PC-3 (cell line): ENCODE data around the gene CEP170B. TPM values are rescaled to one million over a fixed set of nuclear protein-coding genes. Genes with fewer than 3 reads are reported as not detected.

Experiments
- ATAC-seq: fragments of 200-7000 bp; cut with Tn5 transposase; 2 replicates; pipeline ENCODE4 v1.9.1; 2020; ENCODE audit warnings: mild to moderate bottlenecking, moderate library complexity
- BruUV-seq: library from RNA; stranded (reverse); fragments of 400-500 nt; replicated peaks from 2 replicates; lab custom pipeline; 2021; lab: Mats Ljungman, UMichigan
- CTCF ChIA-PET: fragments of 300-600 bp; sonication (Branson Sonifier 250); formaldehyde crosslinking; loops from one replicate; lab custom pipeline; 2022; ENCODE audit warnings: antibody characterized with exemption; lab: Charles Lee
- POLR2A ChIA-PET: fragments of 300-600 bp; sonication (Branson Sonifier 250); formaldehyde crosslinking; loops from one replicate; lab custom pipeline; 2022; ENCODE audit warnings: antibody characterized with exemption; ENCODE audit not compliant: unreplicated experiment; lab: Charles Lee
- DNase-seq: peaks from one replicate; pipeline ENCODE4 v3.0.0-alpha.2; 2015
- H2AFZ ChIP-seq: fragments of 300-600 bp; sonication (generic); 2 replicates; pipeline ENCODE4 v1.6.0; 2016; ENCODE audit warnings: antibody characterized with exemption, low read length
- H3F3A ChIP-seq: fragments of 300-600 bp; sonication (generic); one replicate; pipeline ENCODE4 v1.6.0; 2017; ENCODE audit warnings: antibody characterized with exemption, low read length, control low read depth, mild to moderate bottlenecking; ENCODE audit not compliant: unreplicated experiment
- H3K27ac ChIP-seq: fragments of 300-600 bp; sonication (generic); 2 replicates; pipeline ENCODE4 v1.5.1; 2016; ENCODE audit warnings: mild to moderate bottlenecking, low read length
- H3K27me3 ChIP-seq: fragments of 300-600 bp; sonication (generic); 2 replicates; pipeline ENCODE4 v1.6.1; 2016; ENCODE audit warnings: low read length, mixed read lengths
- H3K36me3 ChIP-seq: fragments of 300-600 bp; sonication (generic); 2 replicates; pipeline ENCODE4 v1.6.1; 2016; ENCODE audit warnings: low read depth, mixed run types, low read length, mixed read lengths
- H3K4me1 ChIP-seq: fragments of 300-600 bp; sonication (generic); 2 replicates; pipeline ENCODE4 v1.5.1; 2016; ENCODE audit warnings: low read length; ENCODE audit not compliant: insufficient read depth
- H3K4me2 ChIP-seq: fragments of 300-600 bp; sonication (generic); 2 replicates; pipeline ENCODE4 v1.6.0; 2016; ENCODE audit warnings: low read length
- H3K4me3 ChIP-seq: fragments of 300-600 bp; sonication (generic); 2 replicates; pipeline ENCODE4 v1.5.1; 2016; ENCODE audit warnings: mild to moderate bottlenecking, low read length, mixed read lengths
- H3K79me2 ChIP-seq: fragments of 300-600 bp; sonication (generic); 2 replicates; pipeline ENCODE4 v1.6.1; 2017; ENCODE audit warnings: low read length, mixed read lengths
- H3K9ac ChIP-seq: fragments of 300-600 bp; sonication (generic); 2 replicates; pipeline ENCODE4 v1.6.0; 2016; ENCODE audit warnings: mild to moderate bottlenecking, low read length
- H3K9me2 ChIP-seq: fragments of 300-600 bp; sonication (generic); replicated peaks from 2 replicates; pipeline ENCODE4 v1.6.1; 2016; ENCODE audit warnings: mixed run types, low read length, mixed read lengths
- H3K9me3 ChIP-seq: fragments of 300-600 bp; sonication (generic); 2 replicates; pipeline ENCODE4 v1.6.1; 2016; ENCODE audit warnings: low read length, mixed read lengths
- H4K20me1 ChIP-seq: fragments of 300-600 bp; sonication (generic); 2 replicates; pipeline ENCODE4 v1.6.1; 2016; ENCODE audit warnings: low read length, mixed read lengths
- EZH2 ChIP-seq: fragments of 300-600 bp; sonication (generic); IDR thresholded peaks from one replicate; pipeline ENCODE4 v1.6.1; 2017; ENCODE audit warnings: antibody characterized with exemption, mild to moderate bottlenecking, low read length; ENCODE audit not compliant: unreplicated experiment
- EZH2phosphoT487 ChIP-seq: fragments of 300-600 bp; sonication (generic); IDR thresholded peaks from 2 replicates; pipeline ENCODE4 v1.6.1; 2018; ENCODE audit warnings: mild to moderate bottlenecking, antibody characterized with exemption, low read length, borderline replicate concordance
- intact Hi-C: fragments of 100-400 bp; cut with micrococcal nuclease; formaldehyde crosslinking; loops from 2 replicates; pipeline ENCODE4 v1.9.0; 2023
- total RNA-seq: library from RNA; depleted of rRNA; stranded (reverse); fragments of >200 nt; gene quantifications from 2 replicates; pipeline ENCODE4 v1.2.3, GENCODE V29; 2014
- TF ChIP-seq, protein P1 (sequence below): fragments of 300-600 bp; sonication (generic); conservative IDR thresholded peaks from 2 replicates; pipeline ENCODE4 v1.5.1; 2017; ENCODE audit warnings: antibody characterized with exemption, low read depth, mild to moderate bottlenecking, low read length

Gene CEP170B
- total RNA-seq, 1 experiment from 2014 or later = 33.2 TPM

DNA sequence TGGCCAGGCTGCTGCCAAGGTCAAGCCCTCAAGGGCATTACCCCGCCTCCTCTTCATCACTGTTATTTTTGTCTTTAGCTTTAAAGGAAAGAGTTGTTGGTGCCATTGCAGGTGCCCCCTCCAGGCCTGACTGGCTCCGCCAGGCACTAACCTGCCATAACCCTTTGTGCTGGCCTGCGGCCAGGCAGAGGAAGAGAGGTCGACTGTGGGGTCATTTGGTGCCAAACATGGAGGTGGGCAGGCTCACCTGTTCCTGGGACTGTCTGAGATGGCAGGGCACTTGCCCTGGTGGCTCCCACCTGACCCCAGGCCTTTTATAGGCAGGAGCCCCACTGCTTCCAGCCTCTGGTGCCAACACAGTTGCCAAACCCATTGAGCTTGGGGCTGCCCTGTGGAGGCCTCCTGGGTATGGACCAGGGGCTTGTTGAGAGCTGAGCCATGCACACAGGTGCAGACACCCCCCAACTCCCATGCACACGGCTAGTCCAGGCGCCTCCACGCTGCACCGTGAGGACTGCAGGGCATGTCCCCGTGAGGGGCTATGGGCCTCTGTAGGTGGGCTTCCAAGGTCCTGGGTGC, 30.2 kb downstream of the CEP170B start:
- CTCF ChIA-PET = no interaction called here
- no peaks in the 10 kb centered on the region for H3K9me3 ChIP-seq
- no peak for DNase-seq
- H3K36me3 ChIP-seq = no peaks in the 10 kb centered on the region; the same call in 1 of the 2 replicates
- no peaks in the 10 kb centered on the region for H3K9me2 ChIP-seq
- POLR2A ChIA-PET = no interaction called here
- no peaks in the 10 kb centered on the region for H4K20me1 ChIP-seq
- no peak overlapping the region for H3K9ac ChIP-seq
- H3K4me2 ChIP-seq = no peak overlapping the region
- no TSS peak for BruUV-seq
- no peaks in the 10 kb centered on the region for H3K79me2 ChIP-seq
- H3F3A ChIP-seq = no peaks in the 10 kb centered on the region
- ATAC-seq = no peak
- no peak overlapping the region for H2AFZ ChIP-seq
- H3K4me3 ChIP-seq = no peak overlapping the region
- intact Hi-C loops = no loop called here
- no peaks in the 10 kb centered on the region for H3K27me3 ChIP-seq
- TF ChIP-seq, protein P1, sequence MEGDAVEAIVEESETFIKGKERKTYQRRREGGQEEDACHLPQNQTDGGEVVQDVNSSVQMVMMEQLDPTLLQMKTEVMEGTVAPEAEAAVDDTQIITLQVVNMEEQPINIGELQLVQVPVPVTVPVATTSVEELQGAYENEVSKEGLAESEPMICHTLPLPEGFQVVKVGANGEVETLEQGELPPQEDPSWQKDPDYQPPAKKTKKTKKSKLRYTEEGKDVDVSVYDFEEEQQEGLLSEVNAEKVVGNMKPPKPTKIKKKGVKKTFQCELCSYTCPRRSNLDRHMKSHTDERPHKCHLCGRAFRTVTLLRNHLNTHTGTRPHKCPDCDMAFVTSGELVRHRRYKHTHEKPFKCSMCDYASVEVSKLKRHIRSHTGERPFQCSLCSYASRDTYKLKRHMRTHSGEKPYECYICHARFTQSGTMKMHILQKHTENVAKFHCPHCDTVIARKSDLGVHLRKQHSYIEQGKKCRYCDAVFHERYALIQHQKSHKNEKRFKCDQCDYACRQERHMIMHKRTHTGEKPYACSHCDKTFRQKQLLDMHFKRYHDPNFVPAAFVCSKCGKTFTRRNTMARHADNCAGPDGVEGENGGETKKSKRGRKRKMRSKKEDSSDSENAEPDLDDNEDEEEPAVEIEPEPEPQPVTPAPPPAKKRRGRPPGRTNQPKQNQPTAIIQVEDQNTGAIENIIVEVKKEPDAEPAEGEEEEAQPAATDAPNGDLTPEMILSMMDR = 0 out of 2 replicates have a peak, but pooled peaks have one; percentile 25
- no peak for TF ChIP-seq EZH2
- no peak overlapping the region for H3K27ac ChIP-seq
- no peaks in the 10 kb centered on the region for H3K4me1 ChIP-seq

DNA sequence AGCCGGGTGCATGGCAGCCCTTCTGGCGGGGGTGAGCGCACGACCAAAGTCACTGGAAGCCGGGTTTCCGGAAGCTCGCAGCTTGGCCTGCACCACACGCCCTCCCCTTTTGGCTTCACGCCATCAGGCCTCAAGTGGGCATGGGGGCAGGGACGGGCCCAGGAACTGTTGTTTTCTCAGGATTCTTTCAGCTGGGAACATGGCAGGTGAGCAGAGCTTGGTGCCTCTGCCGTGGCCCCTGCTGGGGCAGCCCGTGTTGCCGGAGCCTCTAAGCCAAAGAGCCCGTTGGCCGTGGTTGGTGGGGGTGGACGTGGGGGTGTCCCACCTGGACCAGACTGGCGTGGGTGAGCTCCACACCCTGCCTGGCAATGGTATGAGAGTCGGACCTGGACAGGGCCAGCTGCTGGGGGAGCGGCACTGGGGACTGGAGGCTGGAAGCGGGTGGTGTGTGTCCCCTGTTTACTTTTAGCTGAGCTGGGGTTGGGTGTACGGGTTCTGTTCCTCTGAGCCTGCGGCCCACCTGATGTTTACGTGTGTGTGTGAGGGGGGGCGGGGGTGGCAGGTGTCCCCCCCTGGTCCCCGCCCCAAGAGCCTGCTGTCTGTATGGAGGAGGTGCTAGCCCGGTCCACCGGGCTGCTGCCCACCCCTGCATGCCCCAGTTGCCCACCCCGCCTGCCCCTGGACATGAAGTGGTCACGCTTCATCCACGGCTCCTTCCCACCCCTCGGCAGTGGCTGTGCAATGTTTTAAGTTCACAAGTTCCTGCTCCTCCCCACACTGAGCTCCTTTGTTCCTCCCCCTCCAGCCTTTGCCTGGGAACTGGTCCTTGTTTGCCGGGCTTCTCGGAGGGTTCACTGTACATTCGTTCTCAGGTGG, 31.0 kb downstream of the CEP170B start:
- peak; percentile 8; the same call in 1 of the 2 replicates for ATAC-seq
- Histone ChIP-seq H4K20me1 (no peaks in the 10 kb centered on the region), H3K4me2 (no peak overlapping the region), H3K27ac (no peak overlapping the region), H3F3A (no peaks in the 10 kb centered on the region), H3K36me3 (no peaks in the 10 kb centered on the region; the same call in 1 of the 2 replicates), H3K4me3 (no peak overlapping the region), H3K27me3 (no peaks in the 10 kb centered on the region), H3K9ac (no peak overlapping the region), H2AFZ (no peak overlapping the region), H3K9me2 (no peaks in the 10 kb centered on the region), H3K4me1 (no peaks in the 10 kb centered on the region), H3K79me2 (no peaks in the 10 kb centered on the region), H3K9me3 (no peaks in the 10 kb centered on the region)
- TSS peak; percentile 30 for BruUV-seq
- intact Hi-C loops = loop anchor here (1.0 to 2.0 kb wide), 2 partner anchors 77 to 149 kb away; no protein-coding TSS in a partner anchor
- no peak for TF ChIP-seq EZH2phosphoT487
- TF ChIP-seq, protein P1 = no peak
- TF ChIP-seq EZH2 = no peak
- no peak for DNase-seq
- CTCF ChIA-PET = interaction anchor here (0.6 to 0.7 kb wide), 2 partner anchors 12 to 128 kb away, joined by 3 to 4 read pairs; no protein-coding TSS in a partner anchor
- POLR2A ChIA-PET = no interaction called here
